NCI-H2227 (cell line): ENCODE measurements around the gene LVRN.

Experiments
- DNase-seq: peaks from one replicate; lab custom pipeline; 2025; ENCODE audit not compliant: unreplicated experiment; lab: John Stamatoyannopoulos, UW

LVRN gene

DNA sequence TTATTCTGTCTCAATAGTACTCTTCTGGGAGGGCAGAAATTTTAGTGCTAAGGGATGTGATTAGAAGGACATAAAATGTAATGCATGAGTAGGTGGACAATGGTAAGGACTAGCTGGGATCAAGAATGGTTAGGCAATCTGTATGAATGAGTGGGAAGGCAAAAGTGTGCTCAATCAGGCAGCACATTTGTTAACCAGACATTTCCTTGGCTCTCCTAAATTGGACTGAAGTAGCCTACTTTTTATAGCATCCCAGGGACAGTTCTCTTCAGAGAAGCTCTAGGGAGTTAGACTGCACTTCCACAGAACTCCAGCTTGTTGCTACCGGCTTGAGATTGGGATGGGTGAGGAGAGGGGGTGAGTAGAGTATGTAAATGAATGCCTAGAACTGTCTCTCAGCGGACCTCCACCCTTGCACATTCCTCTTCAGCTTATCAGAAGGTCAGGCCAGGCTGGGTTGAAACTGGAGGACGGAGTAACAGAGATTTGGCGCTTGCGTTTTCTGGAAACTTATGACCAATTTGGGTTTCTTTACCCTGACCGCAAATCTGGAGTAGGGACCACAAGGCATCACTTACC is 51.0 kb downstream of the LVRN start:
- no peak for DNase-seq

DNA sequence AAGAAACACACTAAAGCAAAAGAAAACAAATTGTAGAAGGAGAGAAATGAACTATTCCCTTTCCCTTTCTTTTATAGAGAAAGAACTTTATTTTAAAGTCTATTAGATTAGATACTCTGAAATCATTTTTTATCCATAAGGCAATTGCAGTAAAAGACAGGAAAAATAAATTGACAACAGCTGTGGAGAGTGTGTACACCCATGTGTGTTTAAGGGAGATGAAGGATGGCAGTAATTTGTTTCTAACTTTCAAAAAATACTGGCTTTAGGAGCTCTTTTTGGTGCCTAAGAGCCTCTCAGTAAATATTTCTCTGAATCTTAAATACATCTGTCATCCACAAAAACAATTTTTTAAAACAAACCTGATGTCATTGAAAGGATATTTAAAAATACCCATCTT is 51.7 kb downstream of the LVRN start:
- DNase-seq: no peak

DNA sequence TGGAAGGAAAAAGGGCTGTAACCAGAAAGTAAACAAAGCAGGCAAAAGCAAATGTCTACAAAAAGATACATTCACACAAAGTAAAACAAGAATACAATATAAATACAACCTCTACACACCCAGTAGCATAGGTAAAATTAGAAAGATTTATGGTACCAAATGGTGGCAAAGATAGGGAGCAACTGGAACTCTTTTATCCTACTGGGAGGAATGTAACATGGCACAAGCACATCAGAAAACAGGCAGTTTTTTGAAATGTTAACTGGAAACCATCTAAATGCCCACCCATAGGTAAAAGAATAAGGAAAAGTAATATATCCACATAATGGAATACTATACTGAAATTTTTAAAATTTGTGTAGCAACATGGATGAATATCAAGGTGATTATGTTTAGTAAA is 61.3 kb downstream of the LVRN start:
- DNase-seq: no peak

DNA sequence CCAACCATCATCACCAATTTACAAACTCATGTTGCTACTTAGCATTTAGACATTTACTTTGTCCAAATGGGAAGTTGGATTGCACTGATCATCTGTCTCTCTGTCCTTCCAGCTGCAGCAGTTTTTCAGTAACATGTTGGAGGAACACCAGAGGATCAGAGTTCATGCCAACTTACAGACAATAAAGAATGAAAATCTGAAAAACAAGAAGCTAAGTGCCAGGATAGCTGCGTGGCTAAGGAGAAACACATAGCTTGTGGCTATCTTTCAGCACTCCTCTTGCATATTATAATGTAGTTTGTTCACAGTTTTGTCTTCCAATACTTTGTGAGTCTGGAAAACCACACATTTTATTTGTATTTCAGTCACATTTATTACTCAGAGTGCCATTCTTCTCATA is 63.6 kb downstream of the LVRN start:
- no peak for DNase-seq

DNA sequence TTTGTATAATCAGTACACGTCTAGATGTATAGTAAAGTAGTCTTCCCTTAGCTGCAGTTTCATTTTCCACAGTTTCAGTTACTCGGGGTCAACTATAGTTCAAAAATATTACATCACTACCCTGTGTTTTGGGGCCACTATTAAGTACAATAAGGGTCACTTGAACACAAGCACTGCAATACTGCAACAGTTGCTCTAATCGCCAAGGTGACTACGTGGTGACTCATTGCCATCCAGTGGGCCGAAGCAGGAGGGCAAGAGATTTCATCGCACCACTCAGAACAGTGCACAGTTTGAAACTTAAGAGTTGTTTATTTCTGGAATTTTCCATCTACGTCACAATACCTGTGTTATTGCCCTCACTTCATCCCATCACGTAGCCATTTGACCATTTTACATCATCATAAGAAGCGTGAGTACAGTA is 69.8 kb downstream of the LVRN start, which contains the start of gene ARL14EPL:
TSS of gene ARL14EPL (plus strand) at position 379 of the 424 bp plus-strand sequence. CDS start 18,994 bp downstream, outside the sequence.
- peak; percentile 5 for DNase-seq

DNA sequence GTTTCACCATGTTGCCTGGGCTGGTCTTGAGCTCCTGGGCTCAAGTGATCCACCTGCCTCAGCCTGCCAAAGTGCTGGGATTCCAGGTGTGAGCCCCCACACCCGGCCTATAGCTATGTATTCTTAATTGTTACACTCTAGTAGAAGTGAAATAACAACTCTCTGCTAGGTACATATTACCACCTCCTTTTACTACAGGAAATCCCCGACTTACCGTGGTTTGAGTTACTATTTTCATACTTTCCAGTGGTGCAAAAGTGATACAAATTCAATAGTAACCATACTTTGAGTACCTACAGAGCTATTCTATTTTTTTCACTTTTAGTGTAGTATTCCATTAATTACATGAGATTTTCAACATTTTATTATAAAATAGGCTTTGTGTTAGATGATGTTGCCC is 70.7 kb downstream of the LVRN start:
- no peak for DNase-seq

DNA sequence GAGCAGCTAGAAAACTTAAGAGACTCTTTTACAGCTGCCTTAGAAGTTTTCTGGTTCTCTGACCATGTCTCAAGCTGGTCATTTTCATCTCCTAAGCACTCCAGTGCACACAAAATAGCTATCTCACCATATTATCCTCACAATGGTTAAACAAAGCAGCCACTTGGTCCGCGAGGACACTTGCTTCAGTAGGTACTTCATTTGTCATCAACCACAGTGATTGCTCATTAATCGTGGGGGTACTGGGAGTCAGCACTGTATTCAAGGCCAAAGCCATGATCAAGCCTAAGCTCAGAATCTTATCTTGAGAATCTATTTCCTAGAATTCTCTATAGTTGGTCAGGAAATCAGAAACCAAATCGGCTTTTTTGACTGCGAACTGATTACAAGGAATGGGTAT is 72.8 kb downstream of the LVRN start:
- DNase-seq: no peak

DNA sequence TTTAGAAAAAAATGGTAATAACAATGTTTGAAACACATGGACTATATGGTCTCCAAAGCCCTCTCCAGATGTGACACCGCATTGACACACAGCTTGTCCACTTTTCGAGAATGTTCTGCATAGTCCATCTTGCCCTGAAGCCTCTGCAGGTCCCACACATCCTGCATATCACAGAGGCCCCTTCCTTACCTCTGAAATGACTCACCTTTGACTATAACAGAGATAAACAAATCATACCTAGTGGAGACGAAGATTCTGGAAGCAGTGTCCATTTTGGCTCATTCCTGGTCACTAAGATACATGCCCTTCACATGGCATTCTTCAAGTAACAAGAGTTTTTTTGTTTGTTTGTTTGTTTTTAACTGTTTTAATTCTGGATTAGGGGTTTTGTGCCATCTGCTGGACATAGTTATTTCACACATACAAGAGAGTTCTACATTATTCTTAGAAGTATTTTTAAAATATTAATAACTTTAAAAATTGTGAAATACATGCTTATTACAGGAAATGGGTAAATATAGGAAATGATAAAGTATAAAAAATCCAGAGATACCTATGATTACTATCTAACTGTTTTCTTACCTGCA is 75.1 kb downstream of the LVRN start:
- no peak for DNase-seq

DNA sequence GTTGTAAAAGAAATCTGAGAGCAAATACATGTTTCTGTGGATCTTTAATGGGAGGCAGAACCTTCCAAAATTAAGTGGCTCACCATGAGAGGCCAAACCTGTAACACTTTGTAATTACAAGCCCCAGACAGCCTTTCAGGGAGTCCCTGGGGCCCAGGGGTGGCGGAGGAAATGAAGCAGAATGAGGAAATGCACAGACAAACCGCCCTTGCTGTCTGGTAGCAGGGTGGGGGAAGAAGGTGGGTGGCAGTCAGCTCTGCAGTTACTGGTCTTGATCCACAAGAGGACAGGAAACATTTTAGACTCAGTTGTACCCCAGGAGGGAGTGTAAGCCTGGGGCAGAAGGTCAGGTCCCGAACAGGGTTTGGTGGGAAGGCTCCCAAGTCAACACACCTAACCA is 76.5 kb downstream of the LVRN start:
- no peak for DNase-seq

DNA sequence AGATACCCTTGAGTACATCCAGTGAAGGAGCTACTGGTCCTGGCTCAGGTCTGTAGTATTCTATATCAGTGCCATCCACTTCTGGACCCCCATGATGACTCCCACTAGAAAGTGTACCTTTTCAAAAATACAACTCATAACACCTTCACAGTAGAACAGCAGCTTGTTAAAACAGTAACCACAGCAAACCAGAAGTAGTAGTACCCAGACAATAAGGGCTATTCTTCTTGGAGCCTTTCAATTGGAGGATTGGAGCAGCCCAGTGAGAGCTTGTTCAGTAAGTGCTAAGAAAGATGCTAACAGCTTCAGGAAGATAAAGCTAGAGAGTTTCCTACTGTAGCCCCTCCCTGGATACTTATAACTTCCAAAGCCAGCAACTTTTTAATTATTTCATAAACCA is 80.1 kb downstream of the LVRN start:
- no peak for DNase-seq

DNA sequence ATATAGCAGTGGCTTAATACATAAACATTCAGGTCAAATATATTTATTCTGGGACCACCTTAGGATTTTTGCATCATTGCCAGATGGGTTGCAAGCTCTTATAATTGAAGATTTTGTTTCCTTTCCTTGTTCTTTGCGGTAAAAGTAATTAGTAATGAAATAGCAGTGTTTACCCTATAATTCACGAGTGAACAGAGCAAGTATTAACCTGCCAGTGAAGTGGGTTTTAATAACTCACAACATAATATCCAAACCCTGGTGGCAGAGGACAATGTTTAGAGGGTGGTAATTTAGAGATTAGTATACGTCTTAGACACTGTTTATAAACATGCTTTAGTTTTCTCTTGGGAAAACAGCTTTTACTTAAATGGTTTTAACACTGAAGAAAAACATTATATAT is 81.8 kb downstream of the LVRN start:
- DNase-seq: no peak

DNA sequence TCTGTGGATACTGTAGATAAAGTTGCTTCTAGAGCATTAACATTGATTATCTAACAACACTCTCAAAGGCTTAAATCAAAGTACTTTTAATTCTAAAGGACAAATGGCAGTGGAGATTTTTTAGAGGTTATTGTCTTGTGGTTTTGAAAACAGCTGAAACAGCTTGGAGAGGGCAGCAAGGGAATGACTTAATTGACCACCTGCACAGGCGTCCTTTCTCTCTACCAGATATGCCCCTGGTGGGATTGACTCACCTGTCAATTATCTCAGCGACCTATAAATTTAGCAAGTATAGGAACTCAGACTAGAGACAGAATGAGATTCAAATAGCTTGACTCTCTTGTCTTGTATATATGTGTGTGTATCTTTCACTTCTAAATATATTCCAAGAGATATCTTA is 83.5 kb downstream of the LVRN start:
- no peak for DNase-seq

DNA sequence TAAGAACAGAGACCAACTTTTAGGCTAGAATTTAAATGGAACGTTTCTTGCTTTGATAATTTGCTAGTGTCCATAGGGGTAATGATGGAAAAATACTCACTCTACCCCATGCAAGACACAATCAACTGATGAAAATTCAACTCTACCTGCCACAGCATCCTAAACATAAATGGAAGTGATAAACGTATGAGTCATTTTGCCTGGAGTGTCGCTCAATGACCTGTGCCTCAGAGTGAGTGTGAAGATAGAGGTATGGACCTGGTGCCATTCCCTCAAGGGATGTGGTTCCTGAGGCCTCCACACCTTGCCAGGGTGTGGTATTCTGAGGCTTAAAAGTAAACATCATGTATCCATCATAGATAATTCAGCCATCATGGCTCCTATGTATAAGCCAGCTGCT is 84.0 kb downstream of the LVRN start:
- no peak for DNase-seq

DNA sequence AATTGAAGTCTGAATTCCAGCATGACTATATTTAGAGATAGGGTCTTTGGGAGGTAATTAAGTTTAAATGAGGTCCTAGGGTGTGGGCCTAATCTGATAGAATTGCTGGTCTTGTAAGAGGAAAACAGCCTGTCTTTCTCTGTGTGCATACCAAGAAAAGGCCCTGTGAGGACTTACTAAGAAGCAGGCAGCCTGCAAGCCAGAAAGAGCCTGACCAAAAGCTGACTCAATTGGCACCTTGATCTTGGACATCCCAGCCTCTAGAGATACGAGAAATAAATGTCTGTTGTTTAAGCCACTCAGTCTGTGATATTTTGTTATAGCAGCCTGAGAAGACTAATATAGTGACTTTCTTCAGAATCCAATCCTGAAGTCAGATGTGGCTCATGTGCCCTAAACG is 84.5 kb downstream of the LVRN start:
- DNase-seq: no peak

DNA sequence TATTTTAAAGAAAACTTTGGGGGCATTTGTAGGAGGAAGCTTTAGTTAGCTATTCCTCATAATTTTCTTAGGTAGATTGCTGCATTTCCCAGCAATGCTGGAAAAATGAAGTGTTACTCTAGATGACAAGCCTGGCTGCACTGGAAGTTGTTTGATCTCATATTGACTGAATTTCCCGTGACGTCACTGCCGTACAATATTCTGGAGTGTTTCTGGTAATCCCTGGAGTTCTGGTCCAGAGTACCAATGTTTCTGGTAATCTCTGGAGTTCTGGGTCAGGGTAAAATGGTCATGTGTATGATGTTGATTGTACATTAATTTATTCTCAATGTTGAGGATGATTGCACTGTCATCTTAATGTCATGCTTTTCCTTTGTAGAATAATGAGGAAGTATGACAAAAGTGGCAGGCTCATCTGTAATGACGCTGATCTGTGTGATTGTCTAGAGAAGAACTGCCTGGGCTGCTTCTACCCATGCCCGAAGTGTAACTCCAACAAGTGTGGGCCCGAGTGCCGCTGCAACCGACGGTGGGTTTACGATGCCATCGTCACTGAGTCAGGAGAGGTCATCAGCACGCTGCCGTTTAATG is 96.2 kb downstream of the LVRN start:
- DNase-seq: no peak

DNA sequence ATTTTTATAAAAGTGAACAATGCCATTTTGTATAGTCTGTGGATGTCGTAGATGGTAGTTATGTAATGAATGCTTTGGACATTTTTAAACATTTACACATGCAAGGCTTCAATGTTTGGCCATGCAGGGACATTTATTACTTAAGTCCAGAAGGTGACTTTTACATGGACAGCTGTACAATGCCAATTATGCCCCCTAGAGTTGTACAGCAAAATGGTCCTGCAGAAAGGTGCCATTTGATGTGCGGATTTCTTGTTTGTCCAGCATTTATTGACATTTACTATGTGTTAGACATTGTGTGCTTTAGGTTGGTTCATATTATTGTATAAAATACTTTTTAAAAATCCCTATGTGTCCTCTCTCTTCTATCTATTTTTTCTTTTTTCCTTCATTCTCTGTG is 100.1 kb downstream of the LVRN start:
- no peak for DNase-seq

DNA sequence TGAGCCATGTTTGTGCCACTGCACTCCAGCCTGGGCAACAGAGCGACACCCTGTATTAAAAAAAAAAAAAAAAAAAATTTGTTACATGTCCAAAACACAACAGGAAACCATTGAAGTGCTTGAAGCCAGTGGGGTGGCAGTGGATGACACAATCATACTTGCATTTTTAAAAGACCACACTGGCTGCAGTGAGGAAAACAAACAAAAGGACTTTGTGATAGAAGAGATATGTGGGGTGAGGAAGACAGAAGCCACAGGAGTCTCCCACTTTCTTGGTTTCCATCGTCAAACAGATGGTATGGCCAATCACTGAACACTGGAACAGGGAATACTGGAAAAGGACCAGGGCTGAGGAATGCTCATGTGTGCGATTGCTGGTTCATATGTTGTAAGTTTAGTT is 101.7 kb downstream of the LVRN start:
- DNase-seq: no peak

DNA sequence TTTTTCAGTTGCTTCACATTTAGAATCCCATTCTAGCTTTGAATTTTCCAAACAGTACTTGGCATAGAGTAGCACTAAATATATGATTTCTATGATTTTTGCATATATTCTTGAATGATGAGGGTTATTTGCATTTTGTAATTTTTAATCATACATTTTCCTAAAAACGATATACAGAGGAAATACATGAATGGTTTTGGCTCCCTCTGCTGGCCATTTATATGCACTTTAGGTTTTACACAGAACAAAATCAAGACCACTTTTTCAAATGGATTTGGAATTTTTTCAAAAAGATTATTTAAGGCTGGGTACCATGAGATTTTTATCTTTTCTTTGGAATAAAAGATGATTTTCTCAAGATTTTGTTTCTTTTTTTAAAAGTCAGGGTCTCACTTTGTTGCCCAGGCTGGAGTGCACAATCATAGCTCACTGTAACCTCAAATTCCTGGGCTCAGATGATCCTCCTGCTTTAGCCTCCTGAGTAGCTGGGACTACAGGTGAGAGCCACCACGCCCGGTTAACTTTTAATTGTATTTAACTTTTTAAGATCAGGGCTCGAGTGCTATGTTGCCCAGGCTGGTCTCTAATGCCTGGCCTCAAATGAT is 105.9 kb downstream of the LVRN start:
- peak; percentile 36 for DNase-seq

DNA sequence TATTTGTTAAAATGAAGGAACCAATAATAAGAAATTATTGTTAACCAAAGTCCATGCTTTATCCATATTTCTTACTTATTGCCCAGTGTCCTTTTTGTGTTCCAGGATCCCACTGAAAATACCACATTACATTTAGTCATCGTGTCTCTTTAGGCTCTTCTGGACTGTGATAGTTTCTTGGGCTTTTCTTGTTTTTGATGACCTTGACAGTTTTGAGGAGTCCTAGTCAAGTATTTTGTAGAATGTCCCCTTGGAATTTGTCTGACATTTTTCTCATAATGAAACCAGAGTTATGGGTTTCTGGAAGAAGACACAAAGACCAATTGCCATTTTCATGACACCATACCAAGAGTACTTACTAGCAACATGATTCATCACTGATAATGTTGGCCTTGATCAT is 108.9 kb downstream of the LVRN start:
- DNase-seq: no peak

DNA sequence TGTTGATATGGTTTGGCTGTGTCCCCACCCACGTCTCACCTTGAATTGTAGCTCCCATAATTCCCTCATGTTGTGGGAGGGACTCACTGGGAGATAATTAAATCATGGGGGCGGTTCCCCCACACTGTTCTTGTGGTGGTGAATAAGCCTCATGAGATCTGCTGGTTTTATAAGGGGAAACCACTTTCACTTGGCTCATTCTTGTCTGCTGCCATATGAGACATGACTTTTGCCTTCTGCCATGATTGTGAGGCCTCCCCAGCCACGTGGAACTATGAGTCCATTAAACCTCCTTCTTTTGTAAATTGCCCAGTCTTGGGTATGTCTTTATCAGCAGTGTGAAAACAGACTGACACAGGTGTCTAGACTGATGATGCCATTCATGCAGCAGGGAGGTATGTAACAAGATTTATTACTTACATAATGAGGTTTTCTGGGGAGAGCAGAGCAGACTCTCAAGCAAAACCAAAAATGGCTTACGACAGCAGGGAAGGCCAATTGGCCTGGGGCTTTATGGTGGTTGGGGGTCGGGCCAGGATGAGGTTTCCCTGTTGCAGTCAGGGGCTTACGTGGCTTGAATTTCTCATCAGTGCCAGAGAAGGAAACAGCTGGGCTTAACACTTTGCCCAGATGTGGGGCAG is 113.0 kb downstream of the LVRN start:
- DNase-seq: no peak

DNA sequence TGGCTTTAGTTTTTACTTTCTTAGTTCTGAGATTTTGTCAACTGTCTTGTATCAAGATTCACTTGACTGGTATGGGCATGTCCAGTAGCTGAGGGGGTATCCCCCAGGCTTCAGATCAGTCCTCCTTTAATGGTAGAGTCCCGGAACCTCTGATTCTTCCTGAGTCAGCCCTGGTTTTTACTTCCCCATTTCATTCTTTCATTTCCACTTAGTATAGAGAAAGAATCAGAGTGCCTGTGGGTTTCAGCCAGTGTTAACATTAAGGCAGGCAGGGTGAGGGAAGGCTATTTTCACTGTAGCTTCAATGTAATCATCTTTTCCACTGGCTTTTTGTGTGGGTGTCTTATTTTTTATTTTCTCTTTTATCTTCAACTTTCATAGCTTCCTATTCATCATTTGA is 114.2 kb downstream of the LVRN start:
- no peak for DNase-seq
